Stimulated activated naive B cell treated with anti-CD40 and anti-IgM and Interleukin-4, amounts not matched to agents 10 μg/mL and 1 μg/mL and 100 μg/mL, for 72 hours (primary cell): ENCODE measurements around the gene PTPRN2.
A peak's percentile ranks its signal among the peaks of the same experiment; 100 is the strongest.

Source experiments
- ATAC-seq, 2 donors: fragments of 150-1000 bp; cut with Tn5 transposase; replicated peaks; 2 replicates each; pipeline ENCODE4 v1.10.0; 2021; ENCODE audit warnings: moderate library complexity in 1 of 2
- DNase-seq: peaks from one replicate; pipeline ENCODE4 v3.0.0; 2021
- H3K27ac Mint-ChIP-seq: one replicate; pipeline ENCODE4 v1.8.0; 2022; ENCODE audit warnings: mild to moderate bottlenecking, mixed read lengths
- H3K27me3 Mint-ChIP-seq, 2 donors: one replicate each; pipeline ENCODE4 v1.8.0; 2022; ENCODE audit warnings: mixed read lengths in 2 of 2
- H3K36me3 Mint-ChIP-seq, 2 donors: one replicate each; pipeline ENCODE4 v1.8.0; 2022; ENCODE audit warnings: mixed read lengths in 2 of 2, mild to moderate bottlenecking in 1 of 2
- H3K4me1 Mint-ChIP-seq, 2 donors: one replicate each; pipeline ENCODE4 v1.8.0; 2022; ENCODE audit warnings: mixed read lengths in 2 of 2, mild to moderate bottlenecking in 1 of 2
- H3K4me3 Mint-ChIP-seq, 2 donors: one replicate each; pipeline ENCODE4 v1.8.0; 2022; ENCODE audit warnings: mild to moderate bottlenecking in 2 of 2, mixed read lengths in 2 of 2, moderate library complexity in 1 of 2
- H3K9me3 Mint-ChIP-seq, 2 donors: one replicate each; pipeline ENCODE4 v1.8.0; 2022; ENCODE audit warnings: mixed read lengths in 2 of 2, mild to moderate bottlenecking in 1 of 2

Gene PTPRN2

GRCh38 chr7:158369290-158369689 is 218.3 kb downstream of the PTPRN2 start:
- Mint-ChIP-seq H3K4me3 (no peak overlapping the region), H3K27me3 (peaks cover 0 to 3% of the 10 kb centered on the region in 2 donors), H3K27ac (no peak overlapping the region), H3K4me1 (no peaks in the 10 kb centered on the region), H3K9me3 (peaks cover 3 to 13% of the 10 kb centered on the region in 2 donors), H3K36me3 (no peaks in the 10 kb centered on the region)
- ATAC-seq (no peak), DNase-seq (no peak)

- H3K27me3 Mint-ChIP-seq, result no peaks in the 10 kb centered on the region
- no peaks in the 10 kb centered on the region for H3K4me1 Mint-ChIP-seq
- H3K9me3 Mint-ChIP-seq, result peaks cover 3 to 15% of the 10 kb centered on the region in 2 donors
- H3K4me3 Mint-ChIP-seq, result no peak overlapping the region
- no peak for DNase-seq
- no peak for ATAC-seq
- no peaks in the 10 kb centered on the region for H3K36me3 Mint-ChIP-seq
- no peak overlapping the region for H3K27ac Mint-ChIP-seq
Observed at GRCh38 chr7:158368449-158368848, 219.2 kb downstream of the PTPRN2 start.

GRCh38 chr7:158367634-158367982 is 220.0 kb downstream of the PTPRN2 start:
- peaks cover 3 to 15% of the 10 kb centered on the region in 2 donors for H3K9me3 Mint-ChIP-seq
- H3K4me3 Mint-ChIP-seq, result no peak overlapping the region
- H3K27me3 Mint-ChIP-seq, result no peaks in the 10 kb centered on the region
- no peaks in the 10 kb centered on the region for H3K4me1 Mint-ChIP-seq
- H3K27ac Mint-ChIP-seq, result no peak overlapping the region
- DNase-seq (no peak), ATAC-seq (no peak)
- H3K36me3 Mint-ChIP-seq, result no peaks in the 10 kb centered on the region

GRCh38 chr7:158366916-158367633 is 220.5 kb downstream of the PTPRN2 start:
- no peaks in the 10 kb centered on the region for H3K27me3 Mint-ChIP-seq
- peaks cover 3 to 15% of the 10 kb centered on the region in 2 donors for H3K9me3 Mint-ChIP-seq
- DNase-seq, result no peak
- ATAC-seq, result no peak
- H3K4me1 Mint-ChIP-seq, result no peaks in the 10 kb centered on the region
- H3K36me3 Mint-ChIP-seq, result no peaks in the 10 kb centered on the region
- H3K4me3 Mint-ChIP-seq, result no peak overlapping the region
- H3K27ac Mint-ChIP-seq, result no peak overlapping the region

- Mint-ChIP-seq H3K4me1 (peaks cover 0 to under 1% of the 10 kb centered on the region in 2 donors), H3K27ac (no peak overlapping the region), H3K27me3 (peaks cover 0 to 1% of the 10 kb centered on the region in 2 donors), H3K36me3 (peaks cover 0 to 3% of the 10 kb centered on the region in 2 donors), H3K9me3 (peaks cover 5 to 17% of the 10 kb centered on the region in 2 donors), H3K4me3 (no peak overlapping the region)
- DNase-seq, result no peak
- ATAC-seq, result no peak
Observed at GRCh38 chr7:158366346-158366745, 221.3 kb downstream of the PTPRN2 start.

GRCh38 chr7:158365267-158365666 is 222.4 kb downstream of the PTPRN2 start:
- Mint-ChIP-seq H3K36me3 (peaks cover 0 to 5% of the 10 kb centered on the region in 2 donors), H3K27ac (no peak overlapping the region), H3K4me1 (peaks cover 0 to 2% of the 10 kb centered on the region in 2 donors), H3K4me3 (no peak overlapping the region), H3K27me3 (peaks cover 0 to 3% of the 10 kb centered on the region in 2 donors), H3K9me3 (peaks cover 7 to 20% of the 10 kb centered on the region in 2 donors)
- ATAC-seq (no peak), DNase-seq (no peak)

- ATAC-seq (no peak), DNase-seq (no peak)
- Mint-ChIP-seq H3K4me3 (no peak overlapping the region), H3K27ac (no peak overlapping the region), H3K9me3 (peaks cover 7 to 20% of the 10 kb centered on the region in 2 donors), H3K4me1 (peaks cover 0 to 2% of the 10 kb centered on the region in 2 donors), H3K36me3 (peaks cover 0 to 5% of the 10 kb centered on the region in 2 donors), H3K27me3 (peaks cover 0 to 3% of the 10 kb centered on the region in 2 donors)
Observed at GRCh38 chr7:158364451-158364850, 223.2 kb downstream of the PTPRN2 start.

- ATAC-seq, result no peak
- Mint-ChIP-seq H3K36me3 (peaks cover 0 to 5% of the 10 kb centered on the region in 2 donors), H3K4me1 (peaks cover 0 to 2% of the 10 kb centered on the region in 2 donors), H3K9me3 (peaks cover 7 to 20% of the 10 kb centered on the region in 2 donors), H3K27ac (no peak overlapping the region), H3K27me3 (peaks cover 0 to 3% of the 10 kb centered on the region in 2 donors), H3K4me3 (no peak overlapping the region)
- no peak for DNase-seq
Observed at GRCh38 chr7:158362912-158363905, 224.4 kb downstream of the PTPRN2 start.

- ATAC-seq, result no peak
- Mint-ChIP-seq H3K4me3 (no peak overlapping the region), H3K27ac (no peak overlapping the region)
Observed at GRCh38 chr7:158362001-158362400, 225.6 kb downstream of the PTPRN2 start.

GRCh38 chr7:158361326-158361946 is 226.2 kb downstream of the PTPRN2 start:
- peak in 1 of 2 donors; percentile 29 for ATAC-seq
- H3K4me1 Mint-ChIP-seq, result peaks cover 0 to 2% of the 10 kb centered on the region in 2 donors
- peaks cover 3 to 8% of the 10 kb centered on the region in 2 donors for H3K27me3 Mint-ChIP-seq
- H3K9me3 Mint-ChIP-seq, result peaks cover 9 to 20% of the 10 kb centered on the region in 2 donors
- DNase-seq, result no peak
- H3K27ac Mint-ChIP-seq, result peak overlapping the region; percentile 86
- no peak overlapping the region for H3K4me3 Mint-ChIP-seq
- H3K36me3 Mint-ChIP-seq, result peaks cover 0 to 5% of the 10 kb centered on the region in 2 donors

More at GRCh38 chr7:158362001-158362400, 225.6 kb downstream of the PTPRN2 start:
- Mint-ChIP-seq H3K9me3 (peaks cover 9 to 20% of the 10 kb centered on the region in 2 donors), H3K36me3 (peaks cover 0 to 5% of the 10 kb centered on the region in 2 donors), H3K27me3 (peaks cover 3 to 4% of the 10 kb centered on the region in 2 donors), H3K4me1 (peaks cover 0 to 2% of the 10 kb centered on the region in 2 donors)
- no peak for DNase-seq

- Mint-ChIP-seq H3K27me3 (peaks cover 3 to 14% of the 10 kb centered on the region in 2 donors), H3K4me1 (peaks cover 0 to 2% of the 10 kb centered on the region in 2 donors), H3K36me3 (peaks cover 2 to 5% of the 10 kb centered on the region in 2 donors), H3K4me3 (no peak overlapping the region), H3K9me3 (peaks cover 15 to 16% of the 10 kb centered on the region in 2 donors), H3K27ac (no peak overlapping the region)
- ATAC-seq, result no peak
- no peak for DNase-seq
Observed at GRCh38 chr7:158358926-158359645, 228.5 kb downstream of the PTPRN2 start.

GRCh38 chr7:158357898-158358821 is 229.5 kb downstream of the PTPRN2 start:
- H3K4me3 Mint-ChIP-seq, result no peak overlapping the region
- no peak overlapping the region for H3K27ac Mint-ChIP-seq
- H3K36me3 Mint-ChIP-seq, result peaks cover 4 to 5% of the 10 kb centered on the region in 2 donors
- H3K4me1 Mint-ChIP-seq, result peaks cover 0 to 2% of the 10 kb centered on the region in 2 donors
- ATAC-seq, result no peak
- no peak for DNase-seq
- peaks cover 17 to 19% of the 10 kb centered on the region in 2 donors for H3K9me3 Mint-ChIP-seq
- peaks cover 3 to 18% of the 10 kb centered on the region in 2 donors for H3K27me3 Mint-ChIP-seq
